ENCODE results near the gene HPSE2.

The HPSE2 gene

DNA sequence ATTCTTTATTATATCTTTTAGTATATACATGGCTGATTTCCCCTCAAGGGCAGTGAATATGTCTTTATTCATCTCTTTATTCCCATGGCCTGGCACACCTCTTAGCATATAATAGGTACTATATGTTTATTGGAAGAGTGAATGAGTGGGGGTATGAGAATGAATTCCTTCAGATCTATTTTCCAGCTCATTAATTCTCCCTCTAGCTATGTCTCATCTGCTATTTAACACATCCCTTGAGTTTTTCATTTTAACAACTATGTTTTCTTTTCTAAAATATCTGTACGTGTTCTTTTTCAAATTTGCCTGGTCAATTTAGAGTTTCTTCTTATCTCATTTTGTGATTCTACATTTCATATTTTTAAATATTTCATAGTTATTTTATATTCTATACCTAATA is 803.3 kb downstream of the HPSE2 start:
- TF ChIP-seq USF1 (IDR thresholded peaks at IDR 0.05) (no peak), TCF12 (IDR thresholded peaks at IDR 0.05; ENCODE audit: low read depth) (no peak), MAX (IDR thresholded peaks at IDR 0.05) (no peak), RAD21 (IDR thresholded peaks at IDR 0.05; ENCODE audit: low read depth) (no peak), CEBPB (IDR thresholded peaks at IDR 0.05) (no peak), NFIC (IDR thresholded peaks at IDR 0.05) (no peak), FOXM1 (IDR thresholded peaks at IDR 0.05; ENCODE audit: borderline replicate concordance, low read depth) (no peak), EP300 (IDR thresholded peaks at IDR 0.05; ENCODE audit: borderline replicate concordance) (no peak), YY1 (IDR thresholded peaks at IDR 0.05; ENCODE audit: low read depth) (no peak)

GRCh38 chr10:98431016-98431415 is 804.6 kb downstream of the HPSE2 start:
- TF ChIP-seq NFIC (IDR thresholded peaks at IDR 0.05): no peak
- TF ChIP-seq USF1 (IDR thresholded peaks at IDR 0.05): no peak
- no peak for TF ChIP-seq ZBTB7A (IDR thresholded peaks at IDR 0.05; ENCODE audit: low read depth)
- TF ChIP-seq EP300 (IDR thresholded peaks at IDR 0.05; ENCODE audit: borderline replicate concordance): no peak
- TF ChIP-seq YY1 (IDR thresholded peaks at IDR 0.05; ENCODE audit: low read depth): no peak
- TF ChIP-seq CREB1 (IDR thresholded peaks at IDR 0.05; ENCODE audit: low read depth): no peak
- no peak for TF ChIP-seq CEBPB (IDR thresholded peaks at IDR 0.05)
- no peak for TF ChIP-seq REST (IDR thresholded peaks at IDR 0.05; ENCODE audit: low read depth)
- no peak for TF ChIP-seq MAX (IDR thresholded peaks at IDR 0.05)
- TF ChIP-seq EGR1 (IDR thresholded peaks at IDR 0.05): no peak
- no peak for TF ChIP-seq RAD21 (IDR thresholded peaks at IDR 0.05; ENCODE audit: low read depth)
- TF ChIP-seq TCF12 (IDR thresholded peaks at IDR 0.05; ENCODE audit: low read depth): no peak
- no peak for TF ChIP-seq TEAD4 (IDR thresholded peaks at IDR 0.05)

DNA sequence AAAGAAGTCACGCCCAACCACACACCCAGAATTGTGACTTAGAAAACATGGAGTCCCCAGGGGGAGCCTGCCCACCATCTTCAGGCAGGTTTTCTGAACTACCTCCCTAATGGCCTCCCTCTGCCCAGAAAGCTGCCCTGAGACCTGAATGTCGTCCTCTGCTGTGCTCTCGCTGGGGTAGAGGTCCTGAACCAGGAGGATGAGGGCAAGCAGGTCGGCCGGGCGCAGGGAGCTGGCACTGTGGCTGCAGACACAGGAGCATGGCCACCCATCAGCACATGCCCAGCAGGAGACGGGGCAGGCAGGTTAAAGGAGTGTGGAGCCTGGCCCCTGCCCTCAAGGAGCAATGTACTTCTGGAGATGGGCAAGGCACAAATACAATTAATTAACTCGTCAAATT is 805.2 kb downstream of the HPSE2 start:
- no peak for TF ChIP-seq RAD21 (IDR thresholded peaks at IDR 0.05; ENCODE audit: low read depth)
- TF ChIP-seq TEAD4 (IDR thresholded peaks at IDR 0.05): no peak
- TF ChIP-seq REST (IDR thresholded peaks at IDR 0.05; ENCODE audit: low read depth): no peak
- no peak for TF ChIP-seq TCF12 (IDR thresholded peaks at IDR 0.05; ENCODE audit: low read depth)
- TF ChIP-seq YY1 (IDR thresholded peaks at IDR 0.05; ENCODE audit: low read depth): no peak
- no peak for TF ChIP-seq ZBTB7A (IDR thresholded peaks at IDR 0.05; ENCODE audit: low read depth)

- TF ChIP-seq NFIC (IDR thresholded peaks at IDR 0.05) (no peak), TEAD4 (IDR thresholded peaks at IDR 0.05) (no peak)
These were observed 806.2 kb downstream of the HPSE2 start for GRCh38 chr10:98429320-98430072.

- TF ChIP-seq TEAD4 (IDR thresholded peaks at IDR 0.05) (no peak), EP300 (IDR thresholded peaks at IDR 0.05; ENCODE audit: borderline replicate concordance) (no peak), TCF12 (IDR thresholded peaks at IDR 0.05; ENCODE audit: low read depth) (no peak), CEBPB (IDR thresholded peaks at IDR 0.05) (no peak), MAX (IDR thresholded peaks at IDR 0.05) (no peak), EGR1 (IDR thresholded peaks at IDR 0.05) (no peak), CREB1 (IDR thresholded peaks at IDR 0.05; ENCODE audit: low read depth) (no peak), NFIC (IDR thresholded peaks at IDR 0.05) (no peak), ZBTB7A (IDR thresholded peaks at IDR 0.05; ENCODE audit: low read depth) (no peak), FOXM1 (IDR thresholded peaks at IDR 0.05; ENCODE audit: borderline replicate concordance, low read depth) (no peak), YY1 (IDR thresholded peaks at IDR 0.05; ENCODE audit: low read depth) (no peak), TAF1 (IDR thresholded peaks at IDR 0.05; ENCODE audit: low read depth) (no peak), RAD21 (IDR thresholded peaks at IDR 0.05; ENCODE audit: low read depth) (no peak), REST (IDR thresholded peaks at IDR 0.05; ENCODE audit: low read depth) (no peak), USF1 (IDR thresholded peaks at IDR 0.05) (no peak)
These were observed 808.6 kb downstream of the HPSE2 start for GRCh38 chr10:98427011-98427515.
